Adrenal gland (tissue), 5 donors: ENCODE data around the gene PDE7B.

Experiments
- CTCF ChIP-seq, 6 experiments: fragments of 450-650 bp in 4 of 6; fragments of 200-600 bp in 2 of 6; sonication (generic) in 1 of 6; IDR thresholded peaks; 1 replicate in 5 of 6; 2 replicates in 1 of 6; pipeline versions ENCODE4 v1.5.1 to v1.8.0; 2016 to 2021; ENCODE audit warnings: antibody characterized with exemption in 6 of 6, mild to moderate bottlenecking in 2 of 6, moderate library complexity in 1 of 6
- POLR2A ChIP-seq, 2 donors: fragments of 450-650 bp; IDR thresholded peaks; one replicate each; pipeline ENCODE4 v1.6.1; 2017; ENCODE audit warnings: antibody characterized with exemption in 2 of 2, mild to moderate bottlenecking in 2 of 2, moderate library complexity in 1 of 2
- donor health status: DM: no; HTN: no; CAD: no.

- no peak for TF ChIP-seq CTCF (IDR thresholded peaks at IDR 0.05)
- TF ChIP-seq POLR2A (IDR thresholded peaks at IDR 0.05) = no peak
These were observed 31.5 kb downstream of the PDE7B start for GRCh38 chr6:135883045-135883444.
